ENCODE measurements around the gene ABCF2.

Gene ABCF2

DNA sequence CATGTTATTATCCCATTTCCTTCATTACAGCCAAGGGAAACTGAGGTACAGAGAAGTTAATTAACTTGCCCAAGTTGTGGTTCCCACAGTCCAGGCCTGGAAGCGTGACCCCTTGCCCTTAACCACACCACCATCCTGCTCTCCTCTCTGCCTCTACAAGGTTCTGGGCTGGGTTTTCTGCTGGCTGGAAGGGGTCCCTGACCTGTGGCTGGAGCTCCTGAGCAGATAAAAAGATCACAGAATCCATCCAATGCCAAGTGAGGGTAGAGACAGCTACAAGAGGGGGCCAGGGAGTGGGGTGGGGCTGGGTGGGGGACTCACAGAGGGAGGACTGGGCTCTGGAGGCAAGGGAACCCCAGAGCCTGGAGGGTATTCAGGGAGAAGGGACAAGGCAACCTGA, 49.7 kb downstream of the ABCF2 start:
- TF ChIP-seq, protein P1, sequence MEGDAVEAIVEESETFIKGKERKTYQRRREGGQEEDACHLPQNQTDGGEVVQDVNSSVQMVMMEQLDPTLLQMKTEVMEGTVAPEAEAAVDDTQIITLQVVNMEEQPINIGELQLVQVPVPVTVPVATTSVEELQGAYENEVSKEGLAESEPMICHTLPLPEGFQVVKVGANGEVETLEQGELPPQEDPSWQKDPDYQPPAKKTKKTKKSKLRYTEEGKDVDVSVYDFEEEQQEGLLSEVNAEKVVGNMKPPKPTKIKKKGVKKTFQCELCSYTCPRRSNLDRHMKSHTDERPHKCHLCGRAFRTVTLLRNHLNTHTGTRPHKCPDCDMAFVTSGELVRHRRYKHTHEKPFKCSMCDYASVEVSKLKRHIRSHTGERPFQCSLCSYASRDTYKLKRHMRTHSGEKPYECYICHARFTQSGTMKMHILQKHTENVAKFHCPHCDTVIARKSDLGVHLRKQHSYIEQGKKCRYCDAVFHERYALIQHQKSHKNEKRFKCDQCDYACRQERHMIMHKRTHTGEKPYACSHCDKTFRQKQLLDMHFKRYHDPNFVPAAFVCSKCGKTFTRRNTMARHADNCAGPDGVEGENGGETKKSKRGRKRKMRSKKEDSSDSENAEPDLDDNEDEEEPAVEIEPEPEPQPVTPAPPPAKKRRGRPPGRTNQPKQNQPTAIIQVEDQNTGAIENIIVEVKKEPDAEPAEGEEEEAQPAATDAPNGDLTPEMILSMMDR (IDR thresholded peaks at IDR 0.05; ENCODE audit: low read depth, low read length): no peak
- no peaks in the 10 kb centered on the region for H3K9me3 ChIP-seq
- no peak overlapping the region for H3K4me3 ChIP-seq (ENCODE audit: low read depth, low read length)
- H3K36me3 ChIP-seq: no peaks in the 10 kb centered on the region
- DNase-seq: no peak
- H3K4me1 ChIP-seq: no peaks in the 10 kb centered on the region
- H3K27me3 ChIP-seq: peaks cover 13% of the 10 kb centered on the region

DNA sequence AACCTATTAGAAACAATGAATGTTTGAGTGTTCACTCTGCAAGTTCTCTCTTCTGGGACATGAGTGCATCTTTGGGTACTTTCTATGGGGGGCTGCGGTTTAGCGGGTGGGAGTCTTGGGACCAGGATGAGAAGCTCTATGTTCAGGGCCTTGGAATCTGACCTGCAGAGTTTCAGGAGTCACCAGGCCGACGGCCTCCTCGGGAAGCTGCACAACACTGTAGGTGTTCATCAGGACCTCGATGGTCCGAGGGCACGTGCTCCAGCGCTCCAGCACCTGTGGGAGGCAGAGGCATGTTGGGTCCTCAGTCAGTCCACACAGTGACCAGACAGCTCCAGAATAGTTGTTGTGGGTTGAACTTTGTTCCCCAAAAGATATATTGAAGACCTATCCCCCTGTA, 50.6 kb downstream of the ABCF2 start:
- DNase-seq: no peak
- H3K4me1 ChIP-seq: no peaks in the 10 kb centered on the region
- H3K27me3 ChIP-seq: peaks cover 21% of the 10 kb centered on the region
- no peaks in the 10 kb centered on the region for H3K9me3 ChIP-seq
- H3K36me3 ChIP-seq: no peaks in the 10 kb centered on the region
- TF ChIP-seq, protein P1 (IDR thresholded peaks at IDR 0.05; ENCODE audit: low read depth, low read length): no peak
- H3K4me3 ChIP-seq (ENCODE audit: low read depth, low read length): no peak overlapping the region

DNA sequence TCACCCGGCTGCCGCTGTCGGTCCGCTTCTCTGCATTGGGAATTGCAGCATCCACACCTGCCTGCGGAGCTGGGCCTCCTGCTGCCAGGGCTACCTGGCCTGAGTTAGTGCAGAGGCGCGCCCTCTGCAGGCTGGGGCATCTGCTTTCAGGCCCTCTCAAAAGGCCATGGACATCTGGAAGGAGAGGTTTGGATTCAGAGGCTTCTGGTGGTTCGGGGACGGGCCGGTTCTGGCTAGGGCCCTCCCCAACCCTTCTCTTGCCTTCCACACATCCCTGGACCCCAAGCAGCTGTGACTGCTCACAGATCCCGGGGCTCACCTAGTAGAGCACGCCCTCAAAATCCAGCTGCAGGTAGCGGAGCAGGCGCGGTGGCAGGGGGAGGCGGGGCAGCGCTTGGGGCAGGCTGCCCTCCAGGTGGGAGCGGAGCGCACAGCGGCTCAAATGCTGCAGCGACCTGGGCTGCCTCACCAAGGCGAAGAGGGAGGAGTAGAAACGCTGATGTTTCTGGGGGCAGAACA, 51.2 kb downstream of the ABCF2 start:
- TF ChIP-seq, protein P1 (IDR thresholded peaks at IDR 0.05; ENCODE audit: low read depth, low read length): no peak
- H3K4me3 ChIP-seq (ENCODE audit: low read depth, low read length): no peak overlapping the region
- no peak for DNase-seq

DNA sequence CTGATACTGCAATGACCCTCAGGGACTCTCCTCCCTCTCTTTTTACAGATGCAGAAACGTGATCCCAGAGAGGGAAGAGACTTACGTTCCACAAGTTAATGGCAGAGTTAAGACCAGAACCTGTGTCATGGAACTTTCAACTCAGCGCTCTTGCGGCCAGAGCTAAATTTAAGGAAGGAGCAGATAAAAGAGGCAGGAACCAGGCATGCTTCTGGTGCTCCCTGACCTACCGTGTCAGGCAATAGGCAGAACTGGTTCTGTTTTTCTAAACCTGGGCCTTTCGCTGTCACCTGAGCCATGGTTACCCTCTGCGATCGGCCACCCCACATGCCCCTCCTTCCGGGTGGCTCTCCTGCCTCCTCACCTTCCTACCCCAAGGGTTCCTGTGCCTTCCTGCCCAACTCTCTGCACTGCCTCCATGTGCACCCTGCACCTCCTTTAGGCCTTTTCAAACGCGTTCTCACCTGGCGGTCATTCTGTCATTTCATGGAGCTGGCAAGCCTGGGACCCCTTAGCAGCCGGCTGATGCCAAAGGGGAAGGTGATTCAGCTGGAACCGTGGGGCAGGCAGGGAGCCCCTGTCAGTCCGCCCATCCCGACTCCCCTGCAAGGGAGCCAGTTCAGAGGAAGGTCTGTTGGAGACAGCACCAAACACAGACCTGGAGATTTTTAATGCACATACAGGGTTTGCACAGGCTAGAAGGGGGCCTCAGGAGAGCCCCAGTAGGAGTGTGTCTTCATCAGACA, 51.8 kb downstream of the ABCF2 start:
- Histone ChIP-seq H3K9me3 (no peaks in the 10 kb centered on the region), H3K27me3 (peaks cover 30% of the 10 kb centered on the region), H3K4me3 (ENCODE audit: low read depth, low read length) (no peak overlapping the region), H3K36me3 (no peaks in the 10 kb centered on the region), H3K4me1 (no peaks in the 10 kb centered on the region)
- no peak for DNase-seq
- TF ChIP-seq, protein P1 (IDR thresholded peaks at IDR 0.05; ENCODE audit: low read depth, low read length): no peak

More for the DNA sequence above, 51.2 kb downstream of the ABCF2 start:
- peaks cover 25% of the 10 kb centered on the region for H3K27me3 ChIP-seq
- H3K9me3 ChIP-seq: no peaks in the 10 kb centered on the region
- no peaks in the 10 kb centered on the region for H3K4me1 ChIP-seq
- no peaks in the 10 kb centered on the region for H3K36me3 ChIP-seq

DNA sequence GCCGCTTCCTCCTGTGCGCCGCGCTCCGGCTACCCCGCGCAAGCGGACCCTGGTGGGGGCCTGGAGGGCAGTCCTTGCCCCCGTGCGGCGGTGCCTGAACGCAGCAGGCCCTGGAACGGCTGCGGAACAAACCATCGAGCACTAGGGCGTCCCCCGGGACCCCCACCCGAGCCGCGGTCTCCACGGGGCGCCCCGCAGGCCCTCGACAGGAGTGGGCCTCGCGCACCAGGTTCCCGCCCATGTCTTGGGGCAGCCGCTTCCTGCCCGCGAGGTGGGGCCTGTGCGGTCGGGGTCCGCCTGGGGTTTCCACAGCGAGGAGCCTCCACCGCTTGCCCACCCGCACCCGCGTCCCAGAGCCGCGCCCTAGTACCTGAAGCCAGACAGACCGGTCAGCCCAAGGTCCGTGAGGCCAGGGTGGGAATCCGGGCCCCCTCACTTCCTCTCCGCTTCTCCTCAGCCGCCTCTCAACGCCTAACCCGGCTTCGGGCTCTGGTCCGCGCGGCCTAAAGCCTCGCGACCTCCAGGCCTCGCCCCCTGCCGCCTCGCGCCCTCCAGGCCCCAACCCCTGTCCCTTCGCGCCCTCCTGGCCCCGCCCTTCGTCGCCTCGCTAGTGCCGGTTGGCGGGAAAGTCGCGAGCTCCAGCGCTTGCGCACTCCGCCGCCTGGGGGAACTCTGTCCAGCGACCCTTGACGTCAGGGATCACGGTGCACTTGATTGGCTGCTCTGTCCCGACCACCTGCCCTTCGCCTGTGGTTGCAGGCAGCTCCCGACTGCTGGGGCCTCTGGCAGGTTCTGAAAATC, 52.6 kb downstream of the ABCF2 start:
- DNase-seq: no peak
- no peaks in the 10 kb centered on the region for H3K4me1 ChIP-seq
- TF ChIP-seq, protein P1 (IDR thresholded peaks at IDR 0.05; ENCODE audit: low read depth, low read length): no peak
- peaks cover 38% of the 10 kb centered on the region for H3K27me3 ChIP-seq
- no peak overlapping the region for H3K4me3 ChIP-seq (ENCODE audit: low read depth, low read length)
- H3K36me3 ChIP-seq: no peaks in the 10 kb centered on the region
- H3K9me3 ChIP-seq: no peaks in the 10 kb centered on the region
